ENCODE results near the gene GRAP. TPM values are rescaled to one million over a fixed set of nuclear protein-coding genes. Genes with fewer than 3 reads are reported as not detected.

GRAP gene
- total RNA-seq, 2 donors from 2014 or later: 2.5 to 5.6 TPM

- no peaks in the 10 kb centered on the region for H3K9me3 ChIP-seq
- TF ChIP-seq CTCF (IDR thresholded peaks at IDR 0.05): no peak
- no peak overlapping the region for H3K4me3 ChIP-seq
- DNase-seq (ENCODE audit: low spot score): no peak
- H3K27ac ChIP-seq: no peak overlapping the region
- H3K4me1 ChIP-seq: no peaks in the 10 kb centered on the region
- no peaks in the 10 kb centered on the region for H3K27me3 ChIP-seq
- peaks cover 41% of the 10 kb centered on the region for H3K36me3 ChIP-seq
These were observed 71.2 kb downstream of the GRAP start for GRCh38 chr17:18975597-18975996.

GRCh38 chr17:18974407-18975149 lies 72.2 kb downstream of the GRAP start:
- H3K4me1 ChIP-seq: no peaks in the 10 kb centered on the region

GRCh38 chr17:18971801-18972200 lies 75.0 kb downstream of the GRAP start:
- Histone ChIP-seq H3K27me3 (no peaks in the 10 kb centered on the region), H3K4me3 (no peak overlapping the region), H3K9me3 (no peaks in the 10 kb centered on the region), H3K4me1 (peaks cover 0 to 16% of the 10 kb centered on the region in 2 donors), H3K36me3 (peaks cover 17% of the 10 kb centered on the region), H3K27ac (no peak overlapping the region)
- no peak for TF ChIP-seq CTCF (IDR thresholded peaks at IDR 0.05)
- no peak for DNase-seq (ENCODE audit: low spot score)

More at GRCh38 chr17:18974407-18975149, 72.2 kb downstream of the GRAP start:
- no peak for TF ChIP-seq CTCF (IDR thresholded peaks at IDR 0.05)
- no peak overlapping the region for H3K27ac ChIP-seq
- peaks cover 41% of the 10 kb centered on the region for H3K36me3 ChIP-seq
- DNase-seq (ENCODE audit: low spot score): no peak
- H3K9me3 ChIP-seq: no peaks in the 10 kb centered on the region
- H3K27me3 ChIP-seq: no peaks in the 10 kb centered on the region
- H3K4me3 ChIP-seq: no peak overlapping the region

Other genes starting within 250 kb of the GRAP start
- gene PRPSAP2, start 188.8 kb downstream of the GRAP start, total RNA-seq: 10 to 100 TPM; 19.5 to 23.2 TPM
- gene SLC5A10, start 94.8 kb downstream of the GRAP start, total RNA-seq: under 1 TPM in 1 of 2 donors, not detected in 1; 0.16 TPM
- gene FAM83G, start 42.2 kb downstream of the GRAP start, total RNA-seq: 10 to 100 TPM; 14.0 to 50.9 TPM
- gene GRAPL, start 80.6 kb upstream of the GRAP start, total RNA-seq: 1 to 10 TPM in 1 of 2 donors, not detected in 1; 1.4 TPM
- gene EPN2, start 190.4 kb upstream of the GRAP start, total RNA-seq: 10 to 100 TPM; 68.0 to 73.1 TPM

Data from right atrium auricular region (tissue), 2 donors.